Transverse colon (tissue), 4 donors: ENCODE results near the gene SUDS3. TPM values are rescaled to one million over a fixed set of nuclear protein-coding genes. Genes with fewer than 3 reads are reported as not detected.

Source experiments
- DNase-seq: peaks from one replicate; pipeline ENCODE4 v3.0.0-alpha.2; 2019
- H3K27ac ChIP-seq, 4 donors: fragments of 200-600 bp; sonication (generic); 2 replicates each; pipeline ENCODE4 v1.5.1; 2016 to 2018; ENCODE audit warnings: inconsistent platforms in 4 of 4
- H3K27me3 ChIP-seq: fragments of 200-600 bp; sonication (generic); 2 replicates; pipeline ENCODE4 v1.5.1; 2017; ENCODE audit warnings: inconsistent platforms
- H3K36me3 ChIP-seq, 4 donors: fragments of 200-600 bp; sonication (generic); 2 replicates each; pipeline ENCODE4 v1.5.1; 2017 to 2019; ENCODE audit warnings: inconsistent platforms in 4 of 4
- H3K4me1 ChIP-seq, 4 donors: fragments of 200-600 bp; sonication (generic); 2 replicates each; pipeline ENCODE4 v1.5.1; 2017 to 2020; ENCODE audit warnings: inconsistent platforms in 4 of 4
- H3K4me3 ChIP-seq, 4 donors: fragments of 200-600 bp; sonication (generic); 1 replicate in 1 of 4; 2 replicates in 3 of 4; pipeline versions ENCODE4 v1.5.1 to v1.6.1; 2017 to 2019; ENCODE audit warnings: inconsistent platforms in 4 of 4
- H3K9me3 ChIP-seq, 2 donors: fragments of 200-600 bp; sonication (generic); 2 replicates each; pipeline ENCODE4 v1.5.1; 2017 to 2019; ENCODE audit warnings: inconsistent platforms in 2 of 2
- EP300 ChIP-seq: sonication (generic); formaldehyde crosslinking; IDR thresholded peaks from one replicate; pipeline ENCODE4 v1.6.1; 2017; ENCODE audit warnings: antibody characterized with exemption, low read depth
- POLR2A ChIP-seq: fragments of 450-650 bp; IDR thresholded peaks from one replicate; pipeline ENCODE4 v1.6.1; 2016; ENCODE audit warnings: antibody characterized with exemption, mild to moderate bottlenecking, moderate library complexity
- POLR2AphosphoS5 ChIP-seq, 3 donors: sonication (generic); formaldehyde crosslinking; IDR thresholded peaks; one replicate each; pipeline ENCODE4 v1.6.1; 2016; ENCODE audit warnings: antibody characterized with exemption in 3 of 3
- WGBS, 2 donors: methylation state at CpG; one replicate each; pipeline ENCODE4 v1.1.5; 2018; ENCODE audit warnings: low coverage in 1 of 2; 5-methylcytosine and 5-hydroxymethylcytosine counted together
- in situ Hi-C, 4 donors: fragments of 200-750 bp; cut with MboI; loops; one replicate each; pipeline versions ENCODE4 v1.15.0 to v1.15.1; 2017; ENCODE audit warnings: low sequenced_read_pairs in 3 of 4, low pct_ligation_motif_present in 1 of 4, low pct_unique_long_range_greater_than_20kb in 1 of 4
- intact Hi-C: fragments of 100-400 bp; cut with DNase I; formaldehyde crosslinking; loops from one replicate; pipeline ENCODE4 v1.15.1; 2023; ENCODE audit warnings: low total_unique reads
- total RNA-seq, 4 donors: library from RNA; depleted of rRNA; stranded (reverse); fragments of >200 nt; gene quantifications; one replicate each; pipeline ENCODE4 v1.1.0, GENCODE V29; 2016
- TF ChIP-seq, protein P1 (sequence below), 5 experiments: fragments of 200-600 bp in 3 of 5; fragments of 450-650 bp in 2 of 5; sonication (generic) in 3 of 5; IDR thresholded peaks; 1 replicate in 2 of 5; 2 replicates in 3 of 5; pipeline ENCODE4 v1.5.1; 2016 to 2017; ENCODE audit warnings: antibody characterized with exemption in 5 of 5, inconsistent platforms in 3 of 5, mild to moderate bottlenecking in 2 of 5, moderate library complexity in 1 of 5

Gene SUDS3
- total RNA-seq, 4 donors from 2014 or later: 27.5 to 63.4 (median 45.7) TPM

DNA sequence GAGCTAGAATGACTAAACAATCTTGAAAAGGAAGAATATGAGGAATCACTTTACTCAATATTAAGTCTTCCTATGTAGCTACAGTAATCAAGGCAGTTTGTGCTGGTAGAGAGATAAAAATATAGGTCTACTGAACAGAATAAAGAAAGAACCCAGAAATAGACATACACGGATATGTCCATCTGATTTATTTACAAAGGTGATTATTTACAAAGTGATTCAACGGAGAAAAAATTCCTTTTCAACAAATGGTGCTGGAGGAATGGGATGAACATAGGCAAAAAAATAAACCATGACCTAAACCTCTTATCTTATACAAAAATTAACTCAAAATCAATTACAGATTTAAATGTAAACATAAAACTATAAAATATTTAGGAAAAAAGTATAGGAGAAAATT, 40.2 kb upstream of the SUDS3 start:
- Histone ChIP-seq H3K27ac (no peak overlapping the region), H3K4me1 (peaks cover 0 to 15% (median 4%) of the 10 kb centered on the region in 4 donors), H3K9me3 (no peaks in the 10 kb centered on the region), H3K4me3 (no peak overlapping the region), H3K27me3 (no peaks in the 10 kb centered on the region), H3K36me3 (no peaks in the 10 kb centered on the region)
- 78 to 86% methylated on average over 2 of the region's 2 CpGs for WGBS, 2 donors
- DNase-seq: no peak
- in situ Hi-C loops (no loop called here), intact Hi-C loops (no loop called here)
- no peak for TF ChIP-seq POLR2A
- TF ChIP-seq, protein P1, sequence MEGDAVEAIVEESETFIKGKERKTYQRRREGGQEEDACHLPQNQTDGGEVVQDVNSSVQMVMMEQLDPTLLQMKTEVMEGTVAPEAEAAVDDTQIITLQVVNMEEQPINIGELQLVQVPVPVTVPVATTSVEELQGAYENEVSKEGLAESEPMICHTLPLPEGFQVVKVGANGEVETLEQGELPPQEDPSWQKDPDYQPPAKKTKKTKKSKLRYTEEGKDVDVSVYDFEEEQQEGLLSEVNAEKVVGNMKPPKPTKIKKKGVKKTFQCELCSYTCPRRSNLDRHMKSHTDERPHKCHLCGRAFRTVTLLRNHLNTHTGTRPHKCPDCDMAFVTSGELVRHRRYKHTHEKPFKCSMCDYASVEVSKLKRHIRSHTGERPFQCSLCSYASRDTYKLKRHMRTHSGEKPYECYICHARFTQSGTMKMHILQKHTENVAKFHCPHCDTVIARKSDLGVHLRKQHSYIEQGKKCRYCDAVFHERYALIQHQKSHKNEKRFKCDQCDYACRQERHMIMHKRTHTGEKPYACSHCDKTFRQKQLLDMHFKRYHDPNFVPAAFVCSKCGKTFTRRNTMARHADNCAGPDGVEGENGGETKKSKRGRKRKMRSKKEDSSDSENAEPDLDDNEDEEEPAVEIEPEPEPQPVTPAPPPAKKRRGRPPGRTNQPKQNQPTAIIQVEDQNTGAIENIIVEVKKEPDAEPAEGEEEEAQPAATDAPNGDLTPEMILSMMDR (IDR thresholded peaks at IDR 0.05): no peak

DNA sequence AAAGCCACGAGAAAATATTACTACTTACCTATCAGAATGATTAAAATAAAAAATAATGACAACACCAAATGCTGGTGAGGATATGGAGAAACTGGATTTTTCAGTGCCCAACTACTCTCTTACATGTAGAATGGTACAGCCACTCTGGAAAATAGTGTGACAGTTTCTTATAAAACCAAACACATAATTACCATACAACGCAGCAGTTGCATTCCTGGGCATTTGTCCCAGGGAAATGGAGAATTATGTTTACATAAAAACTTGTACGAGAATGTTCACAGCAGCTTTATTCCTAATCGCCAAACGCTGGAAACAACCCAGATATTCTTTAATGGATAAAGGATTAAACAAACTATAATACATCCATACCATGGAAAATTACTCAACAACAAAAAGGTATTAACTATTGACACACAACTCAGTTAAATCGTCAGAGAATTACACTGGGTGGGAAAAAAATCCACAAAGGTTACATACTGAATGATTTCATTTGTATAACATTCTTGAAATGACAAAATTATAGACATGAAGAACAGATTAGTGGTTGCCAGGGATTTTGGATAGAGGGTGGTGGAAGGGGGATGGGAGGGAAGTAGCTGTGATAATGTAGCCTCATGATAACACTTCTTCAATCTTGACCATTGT, 39.0 kb upstream of the SUDS3 start:
- intact Hi-C loops (no loop called here), in situ Hi-C loops (no loop called here)
- DNase-seq: no peak
- Histone ChIP-seq H3K4me3 (no peak overlapping the region), H3K27me3 (no peaks in the 10 kb centered on the region), H3K36me3 (no peaks in the 10 kb centered on the region), H3K9me3 (no peaks in the 10 kb centered on the region), H3K27ac (peak overlapping the region in 1 of 4 donors; percentile 10), H3K4me1 (peaks cover 0 to 17% (median 7%) of the 10 kb centered on the region in 4 donors)
- TF ChIP-seq POLR2A (no peak), EP300 (no peak)
- 31 to 37% methylated on average over 4 to 6 of the region's 6 CpGs for WGBS, 2 donors

DNA sequence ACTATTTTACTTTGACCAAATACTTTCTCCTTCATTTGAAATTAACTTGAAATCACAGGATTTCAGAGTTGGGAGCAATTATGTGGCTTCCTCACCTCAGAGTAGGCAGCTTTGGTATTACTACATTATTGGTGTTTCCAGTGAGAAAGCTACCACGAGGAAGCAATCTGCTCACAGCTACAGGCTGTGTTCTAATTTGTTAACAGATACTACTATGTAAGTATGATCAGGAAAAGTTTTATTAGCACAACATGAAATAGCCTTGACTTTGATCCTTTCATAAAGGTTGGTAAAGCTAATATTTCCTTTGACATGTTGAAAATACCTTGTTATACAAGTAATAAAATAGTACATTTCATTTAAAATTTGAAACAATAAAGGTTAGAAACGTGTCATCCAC, 34.3 kb upstream of the SUDS3 start:
- in situ Hi-C loops: no loop called here
- TF ChIP-seq EP300: no peak
- TF ChIP-seq POLR2A: no peak
- TF ChIP-seq POLR2AphosphoS5 (IDR thresholded peaks at IDR 0.05): no peak
- TF ChIP-seq, protein P1 (IDR thresholded peaks at IDR 0.05): no peak
- Histone ChIP-seq H3K4me3 (no peak overlapping the region), H3K4me1 (peaks cover 0 to 21% (median 8%) of the 10 kb centered on the region in 4 donors), H3K27ac (peak overlapping the region in 1 of 4 donors; percentile 14), H3K36me3 (no peaks in the 10 kb centered on the region), H3K9me3 (no peaks in the 10 kb centered on the region), H3K27me3 (no peaks in the 10 kb centered on the region)
- WGBS, 2 donors: 33 to 41% methylated on average over 2 of the region's 2 CpGs
- intact Hi-C loops: no loop called here
- no peak for DNase-seq

DNA sequence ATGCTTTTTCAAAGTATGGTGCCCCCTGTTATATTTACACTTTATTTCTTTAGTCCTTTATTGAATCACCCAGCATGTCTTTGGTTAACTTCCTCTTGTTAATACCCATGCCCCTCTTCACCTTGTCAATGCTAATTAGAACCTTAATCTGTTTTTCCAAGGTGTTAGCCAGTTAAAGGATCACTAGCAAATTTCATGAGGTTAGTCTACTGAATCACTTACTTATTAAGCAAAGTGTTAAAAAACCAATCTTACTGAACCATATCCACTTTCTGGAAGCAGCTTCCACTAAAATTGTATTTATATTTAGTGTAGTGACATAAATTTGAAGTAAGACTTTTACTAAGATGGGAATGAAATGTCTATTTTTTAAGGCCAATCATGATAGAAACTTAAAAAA, 31.5 kb upstream of the SUDS3 start:
- no peak for DNase-seq
- Histone ChIP-seq H3K4me1 (peaks cover 3 to 30% (median 8%) of the 10 kb centered on the region in 4 donors), H3K27me3 (no peaks in the 10 kb centered on the region), H3K27ac (no peak overlapping the region), H3K9me3 (no peaks in the 10 kb centered on the region), H3K4me3 (no peak overlapping the region), H3K36me3 (no peaks in the 10 kb centered on the region)
- in situ Hi-C loops (no loop called here), intact Hi-C loops (no loop called here)
- TF ChIP-seq, protein P1 (IDR thresholded peaks at IDR 0.05): no peak
- TF ChIP-seq EP300: no peak
- TF ChIP-seq POLR2A: no peak
- no peak for TF ChIP-seq POLR2AphosphoS5 (IDR thresholded peaks at IDR 0.05)

DNA sequence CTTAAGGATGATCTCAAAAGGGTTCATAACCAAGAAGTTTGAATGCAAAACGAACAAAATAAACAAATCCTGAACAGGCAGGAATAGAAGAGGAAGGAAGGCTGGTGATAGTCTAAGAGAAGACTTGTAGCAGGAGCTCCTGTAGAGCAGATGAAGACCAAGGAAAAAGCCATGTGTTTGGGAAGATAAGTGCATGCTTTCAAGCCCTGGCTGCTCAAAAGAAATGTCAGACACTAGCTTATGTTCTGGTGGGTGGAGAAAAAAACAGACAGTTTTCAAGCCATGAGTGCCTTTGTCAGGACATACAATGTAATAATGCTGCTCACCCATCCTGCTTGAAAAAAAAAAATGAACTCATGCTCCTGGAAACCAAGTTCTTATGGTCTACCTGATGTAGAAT, 31.0 kb upstream of the SUDS3 start:
- peaks cover 3 to 30% (median 8%) of the 10 kb centered on the region in 4 donors for H3K4me1 ChIP-seq
- intact Hi-C loops (no loop called here), in situ Hi-C loops (no loop called here)
- H3K9me3 ChIP-seq: no peaks in the 10 kb centered on the region
- no peaks in the 10 kb centered on the region for H3K36me3 ChIP-seq
- TF ChIP-seq EP300 (no peak), POLR2A (no peak), POLR2AphosphoS5 (IDR thresholded peaks at IDR 0.05) (no peak)
- TF ChIP-seq, protein P1 (IDR thresholded peaks at IDR 0.05): no peak
- 27 to 29% methylated on average over 1 of the region's 1 CpG for WGBS, 2 donors
- H3K4me3 ChIP-seq: no peak overlapping the region
- no peaks in the 10 kb centered on the region for H3K27me3 ChIP-seq
- no peak for DNase-seq
- no peak overlapping the region for H3K27ac ChIP-seq
